ENCODE results near the gene TMEM54. TPM values are rescaled to one million over a fixed set of nuclear protein-coding genes. Genes with fewer than 3 reads are reported as not detected.
A peak's percentile ranks its signal among the peaks of the same experiment; 100 is the strongest.

Gene TMEM54
- total and polyA plus RNA-seq, 2 experiments from 2014 or later, result 33.7 to 60.4 TPM

GRCh38 chr1:32929366-32929765 is 28.2 kb upstream of the TMEM54 start:
- Histone ChIP-seq H3K9me2 (ENCODE audit: insufficient read depth) (no peaks in the 10 kb centered on the region), H3K27me3 (replicated peaks; ENCODE audit: insufficient read depth) (no peaks in the 10 kb centered on the region), H3K4me2 (ENCODE audit: unreplicated experiment) (no peak overlapping the region), H3K79me2 (ENCODE audit: insufficient read depth) (no peaks in the 10 kb centered on the region), H3K9ac (no peak overlapping the region), H2AFZ (no peak overlapping the region), H3K36me3 (ENCODE audit: low read depth) (no peaks in the 10 kb centered on the region), H3K27ac (no peak overlapping the region), H3F3A (ENCODE audit: insufficient read depth) (peaks cover 6% of the 10 kb centered on the region), H3K4me1 (ENCODE audit: insufficient read depth) (peaks cover 6% of the 10 kb centered on the region; the same call in 1 of the 2 replicates), H4K20me1 (ENCODE audit: insufficient read depth) (no peaks in the 10 kb centered on the region), H3K9me3 (ENCODE audit: low read depth) (no peaks in the 10 kb centered on the region), H3K4me3 (no peak overlapping the region)
- 57 to 61% methylated on average over 2 of the region's 2 CpGs for WGBS, 2 experiments (ENCODE audit: low coverage in 1 of 2, low lambda C conversion rate in 2 of 2, missing lambda C conversion rate in 2 of 2)
- in situ Hi-C loops (cut with MboI), result no loop called here
- TF ChIP-seq EZH2phosphoT487 (IDR thresholded peaks at IDR 0.05; ENCODE audit: insufficient read depth, low read depth) (no peak), EZH2 (IDR thresholded peaks at IDR 0.05; ENCODE audit: insufficient read depth, poor library complexity, severe bottlenecking) (no peak)
- DNase-seq, result no peak

- DNase-seq, result peak; percentile 34
- no peak overlapping the region for H2AFZ ChIP-seq
- peaks cover 2% of the 10 kb centered on the region for H3F3A ChIP-seq (ENCODE audit: insufficient read depth)
- H3K27ac ChIP-seq, result no peak overlapping the region
- H4K20me1 ChIP-seq (ENCODE audit: insufficient read depth), result no peaks in the 10 kb centered on the region
- H3K4me2 ChIP-seq (ENCODE audit: unreplicated experiment), result no peak overlapping the region
- in situ Hi-C loops (cut with MboI), result no loop called here
- H3K9me3 ChIP-seq (ENCODE audit: low read depth), result no peaks in the 10 kb centered on the region
- H3K79me2 ChIP-seq (ENCODE audit: insufficient read depth), result no peaks in the 10 kb centered on the region
- H3K9me2 ChIP-seq (ENCODE audit: insufficient read depth), result no peaks in the 10 kb centered on the region
- no peak for TF ChIP-seq EZH2phosphoT487 (IDR thresholded peaks at IDR 0.05; ENCODE audit: insufficient read depth, low read depth)
- no peak for TF ChIP-seq EZH2 (IDR thresholded peaks at IDR 0.05; ENCODE audit: insufficient read depth, poor library complexity, severe bottlenecking)
- H3K4me1 ChIP-seq (ENCODE audit: insufficient read depth), result peaks cover 2% of the 10 kb centered on the region; the same call in 1 of the 2 replicates
- no peaks in the 10 kb centered on the region for H3K36me3 ChIP-seq (ENCODE audit: low read depth)
- no peak overlapping the region for H3K9ac ChIP-seq
- no peaks in the 10 kb centered on the region for H3K27me3 ChIP-seq (replicated peaks; ENCODE audit: insufficient read depth)
- H3K4me3 ChIP-seq, result no peak overlapping the region
- WGBS, 2 experiments (ENCODE audit: low coverage in 1 of 2, low lambda C conversion rate in 2 of 2, missing lambda C conversion rate in 2 of 2), result 53 to 56% methylated on average over 8 of the region's 8 CpGs
Observed at GRCh38 chr1:32928715-32929114, 27.5 kb upstream of the TMEM54 start.

- Histone ChIP-seq H3K36me3 (ENCODE audit: low read depth) (no peaks in the 10 kb centered on the region), H3K9me2 (ENCODE audit: insufficient read depth) (no peaks in the 10 kb centered on the region), H3K4me2 (ENCODE audit: unreplicated experiment) (no peak overlapping the region), H3K27me3 (replicated peaks; ENCODE audit: insufficient read depth) (no peaks in the 10 kb centered on the region), H3K9me3 (ENCODE audit: low read depth) (no peaks in the 10 kb centered on the region), H2AFZ (no peak overlapping the region), H3K4me3 (no peak overlapping the region), H3K9ac (no peak overlapping the region), H4K20me1 (ENCODE audit: insufficient read depth) (no peaks in the 10 kb centered on the region), H3K4me1 (ENCODE audit: insufficient read depth) (no peaks in the 10 kb centered on the region), H3K79me2 (ENCODE audit: insufficient read depth) (no peaks in the 10 kb centered on the region), H3K27ac (no peak overlapping the region), H3F3A (ENCODE audit: insufficient read depth) (no peaks in the 10 kb centered on the region; the same call in 1 of the 2 replicates)
- TF ChIP-seq EZH2phosphoT487 (IDR thresholded peaks at IDR 0.05; ENCODE audit: insufficient read depth, low read depth), result no peak
- no peak for TF ChIP-seq EZH2 (IDR thresholded peaks at IDR 0.05; ENCODE audit: insufficient read depth, poor library complexity, severe bottlenecking)
- in situ Hi-C loops (cut with MboI), result no loop called here
- WGBS, 2 experiments (ENCODE audit: low coverage in 1 of 2, low lambda C conversion rate in 2 of 2, missing lambda C conversion rate in 2 of 2), result 53 to 69% methylated on average over 2 of the region's 2 CpGs
- no peak for DNase-seq
Observed at GRCh38 chr1:32928285-32928684, 27.1 kb upstream of the TMEM54 start.

GRCh38 chr1:32927441-32927840 is 26.3 kb upstream of the TMEM54 start:
- Histone ChIP-seq H3K4me3 (no peak overlapping the region), H3K36me3 (ENCODE audit: low read depth) (no peaks in the 10 kb centered on the region), H3K79me2 (ENCODE audit: insufficient read depth) (no peaks in the 10 kb centered on the region), H3K9ac (no peak overlapping the region), H3K27ac (no peak overlapping the region), H4K20me1 (ENCODE audit: insufficient read depth) (no peaks in the 10 kb centered on the region), H3K9me2 (ENCODE audit: insufficient read depth) (no peaks in the 10 kb centered on the region), H3F3A (ENCODE audit: insufficient read depth) (no peaks in the 10 kb centered on the region; the same call in 1 of the 2 replicates), H3K9me3 (ENCODE audit: low read depth) (no peaks in the 10 kb centered on the region), H3K4me1 (ENCODE audit: insufficient read depth) (no peaks in the 10 kb centered on the region), H3K27me3 (replicated peaks; ENCODE audit: insufficient read depth) (no peaks in the 10 kb centered on the region), H2AFZ (no peak overlapping the region), H3K4me2 (ENCODE audit: unreplicated experiment) (no peak overlapping the region)
- WGBS, 2 experiments (ENCODE audit: low coverage in 1 of 2, low lambda C conversion rate in 2 of 2, missing lambda C conversion rate in 2 of 2), result 72 to 77% methylated on average over 2 of the region's 2 CpGs
- in situ Hi-C loops (cut with MboI), result no loop called here
- TF ChIP-seq EZH2 (IDR thresholded peaks at IDR 0.05; ENCODE audit: insufficient read depth, poor library complexity, severe bottlenecking) (no peak), EZH2phosphoT487 (IDR thresholded peaks at IDR 0.05; ENCODE audit: insufficient read depth, low read depth) (no peak)
- no peak for DNase-seq

- Histone ChIP-seq H4K20me1 (ENCODE audit: insufficient read depth) (no peaks in the 10 kb centered on the region), H3K4me3 (no peak overlapping the region), H3K27ac (no peak overlapping the region), H3K4me1 (ENCODE audit: insufficient read depth) (no peaks in the 10 kb centered on the region), H3K9me2 (ENCODE audit: insufficient read depth) (no peaks in the 10 kb centered on the region), H3K27me3 (replicated peaks; ENCODE audit: insufficient read depth) (no peaks in the 10 kb centered on the region), H3F3A (ENCODE audit: insufficient read depth) (no peaks in the 10 kb centered on the region; the same call in 1 of the 2 replicates), H3K79me2 (ENCODE audit: insufficient read depth) (no peaks in the 10 kb centered on the region), H2AFZ (no peak overlapping the region), H3K36me3 (ENCODE audit: low read depth) (no peaks in the 10 kb centered on the region), H3K9me3 (ENCODE audit: low read depth) (no peaks in the 10 kb centered on the region), H3K4me2 (ENCODE audit: unreplicated experiment) (no peak overlapping the region), H3K9ac (no peak overlapping the region)
- TF ChIP-seq EZH2 (IDR thresholded peaks at IDR 0.05; ENCODE audit: insufficient read depth, poor library complexity, severe bottlenecking), result no peak
- TF ChIP-seq EZH2phosphoT487 (IDR thresholded peaks at IDR 0.05; ENCODE audit: insufficient read depth, low read depth), result no peak
- no peak for DNase-seq
- 96% methylated on average over 6 of the region's 6 CpGs for WGBS, 2 experiments (ENCODE audit: low coverage in 1 of 2, low lambda C conversion rate in 2 of 2, missing lambda C conversion rate in 2 of 2)
- in situ Hi-C loops (cut with MboI), result no loop called here
Observed at GRCh38 chr1:32926562-32926961, 25.4 kb upstream of the TMEM54 start.
